T-cell (primary cell): ENCODE results near the gene SMG5. TPM values are rescaled to one million over a fixed set of nuclear protein-coding genes. Genes with fewer than 3 reads are reported as not detected.

Experiments used
- ATAC-seq, 4 experiments: fragments of 200-7000 bp in 3 of 4; fragments of 150-1000 bp in 1 of 4; cut with Tn5 transposase; replicated peaks in 1 of 4; 1 replicate in 3 of 4; 2 replicates in 1 of 4; pipeline ENCODE4 v1.10.0; 2021; ENCODE audit warnings: moderate library complexity in 3 of 4, mild to moderate bottlenecking in 2 of 4, moderate number of reproducible peaks in 1 of 4
- CTCF ChIA-PET, 2 donors: fragments of 300-600 bp; sonication (Branson Sonifier 250); formaldehyde crosslinking; loops; one replicate each; lab custom pipeline; 2022; ENCODE audit warnings: antibody characterized with exemption in 2 of 2; lab: Charles Lee
- POLR2A ChIA-PET, 2 donors: fragments of 300-600 bp; sonication (Branson Sonifier 250); formaldehyde crosslinking; loops; one replicate each; lab custom pipeline; 2022; ENCODE audit warnings: antibody characterized with exemption in 2 of 2; lab: Charles Lee
- DNase-seq, 35 experiments: peaks; one replicate each; pipeline versions ENCODE4 v3.0.0 to v3.0.0-alpha.2; 2013 to 2023
- H3K27ac ChIP-seq: one replicate; pipeline ENCODE4 v1.5.1; 2013; ENCODE audit warnings: low read length
- H3K27me3 ChIP-seq, 2 experiments: replicated peaks in 1 of 2; 1 replicate in 1 of 2; 2 replicates in 1 of 2; pipeline versions ENCODE4 v1.6.1 to v1.7.0; 2013; ENCODE audit warnings: low read length in 1 of 2, mixed read lengths in 1 of 2; ENCODE audit not compliant: control insufficient read depth in 2 of 2, insufficient read depth in 2 of 2; ENCODE audit errors: extremely low read depth in 1 of 2
- H3K36me3 ChIP-seq, 2 donors: 1 replicate in 1 of 2; 2 replicates in 1 of 2; pipeline versions ENCODE4 v1.6.1 to v1.7.0; 2013; ENCODE audit warnings: low read length in 1 of 2; ENCODE audit not compliant: control insufficient read depth in 2 of 2, insufficient read depth in 1 of 2; ENCODE audit errors: extremely low read depth in 1 of 2
- H3K4me1 ChIP-seq, 2 experiments: 1 replicate in 1 of 2; 2 replicates in 1 of 2; pipeline versions ENCODE4 v1.6.1 to v1.7.0; 2013; ENCODE audit warnings: low read length in 2 of 2, mixed read lengths in 1 of 2; ENCODE audit not compliant: insufficient read depth in 2 of 2, control insufficient read depth in 1 of 2; ENCODE audit errors: extremely low read depth in 1 of 2
- H3K4me3 ChIP-seq, 2 donors: 1 replicate in 1 of 2; 2 replicates in 1 of 2; pipeline versions ENCODE4 v1.5.1 to v1.7.0; 2013; ENCODE audit warnings: mild to moderate bottlenecking in 2 of 2, low read length in 1 of 2, moderate library complexity in 1 of 2; ENCODE audit not compliant: control insufficient read depth in 1 of 2; ENCODE audit errors: extremely low read depth in 1 of 2
- H3K9me3 ChIP-seq: 2 replicates; pipeline ENCODE4 v1.7.0; 2013
- H3K27ac Mint-ChIP-seq, 2 donors: one replicate each; pipeline ENCODE4 v1.8.0; 2020 to 2021; ENCODE audit warnings: mild to moderate bottlenecking in 2 of 2, mixed read lengths in 2 of 2
- H3K27me3 Mint-ChIP-seq, 2 donors: one replicate each; pipeline ENCODE4 v1.8.0; 2021 to 2022; ENCODE audit warnings: mixed read lengths in 2 of 2
- H3K36me3 Mint-ChIP-seq: one replicate; pipeline ENCODE4 v1.8.0; 2021; ENCODE audit warnings: mixed read lengths
- H3K4me1 Mint-ChIP-seq, 3 donors: one replicate each; pipeline ENCODE4 v1.8.0; 2020 to 2022; ENCODE audit warnings: mixed read lengths in 3 of 3, mild to moderate bottlenecking in 1 of 3
- H3K4me3 Mint-ChIP-seq, 3 donors: one replicate each; pipeline ENCODE4 v1.8.0; 2020 to 2022; ENCODE audit warnings: mild to moderate bottlenecking in 3 of 3, mixed read lengths in 3 of 3, moderate library complexity in 3 of 3
- H3K9me3 Mint-ChIP-seq, 3 donors: one replicate each; pipeline ENCODE4 v1.8.0; 2020 to 2022; ENCODE audit warnings: mixed read lengths in 3 of 3
- WGBS: methylation state at CpG from one replicate; pipeline ENCODE4 v1.1.5; 2013; ENCODE audit warnings: missing lambda C conversion rate; ENCODE audit not compliant: insufficient coverage; 5-methylcytosine and 5-hydroxymethylcytosine counted together
- total RNA-seq, 35 experiments: library from RNA in 6 of 35; stranded (reverse) in 6 of 35; fragments of 120-200 nt in 1 of 35; gene quantifications; one replicate each; pipeline versions ENCODE4 v1.2.1 to v1.2.4 and lab custom pipeline; 2013 to 2026

SMG5 gene
- total RNA-seq, 5 donors from 2014 or later (not counting 1 experiment from before 2014, with no cell fraction given) = 60.5 to 84.2 (median 81.3) TPM

DNA sequence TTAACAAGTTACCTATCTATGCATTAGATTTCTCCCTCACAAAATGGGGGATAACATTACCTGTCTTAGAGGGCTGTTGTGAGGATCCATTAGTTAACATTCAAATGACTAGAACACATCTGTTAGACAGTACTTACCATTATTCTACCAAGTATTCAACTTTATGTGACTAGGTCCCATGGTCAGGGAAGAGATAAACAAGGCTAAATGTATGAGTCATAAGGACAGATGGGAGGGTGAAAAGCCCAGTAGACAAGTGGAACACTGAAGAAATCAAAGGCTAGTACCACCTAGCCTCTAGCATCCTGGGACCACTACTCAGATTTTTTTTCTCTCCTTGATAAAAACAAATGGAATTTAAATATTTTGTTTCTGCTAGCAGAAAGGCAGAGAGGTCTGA, 25.5 kb upstream of the SMG5 start:
- H3K27ac Mint-ChIP-seq = peak overlapping the region in 1 of 2 donors; percentile 20

DNA sequence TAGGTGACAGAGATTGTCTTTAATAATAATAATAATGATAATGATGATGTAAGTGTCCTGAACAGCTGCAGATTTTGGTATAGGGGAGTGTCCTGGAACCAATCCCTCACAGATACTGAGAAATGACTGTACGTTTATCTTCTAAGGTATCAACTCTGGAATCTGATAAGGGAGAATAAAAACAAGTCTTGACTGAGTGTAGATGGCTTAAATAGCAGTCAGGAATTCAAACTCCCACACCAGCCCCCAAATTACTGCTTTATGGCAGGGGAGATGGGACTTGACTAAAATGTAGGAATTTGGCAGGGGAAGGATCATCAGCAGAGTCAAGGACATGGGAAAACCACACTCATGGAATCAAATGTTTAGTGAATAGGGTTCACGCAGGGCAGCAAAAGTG, 22.6 kb upstream of the SMG5 start:
- Mint-ChIP-seq H3K9me3 (no peaks in the 10 kb centered on the region), H3K4me1 (no peaks in the 10 kb centered on the region), H3K27me3 (no peaks in the 10 kb centered on the region), H3K4me3 (no peak overlapping the region), H3K36me3 (peaks cover 19% of the 10 kb centered on the region), H3K27ac (no peak overlapping the region)
- Histone ChIP-seq H3K9me3 (no peaks in the 10 kb centered on the region), H3K36me3 (peaks cover 3 to 29% of the 10 kb centered on the region in 2 donors), H3K27me3 (no peaks in the 10 kb centered on the region), H3K4me1 (no peaks in the 10 kb centered on the region), H3K27ac (no peak overlapping the region), H3K4me3 (no peak overlapping the region)
- POLR2A ChIA-PET = interaction anchor here in 1 of 2 donors (0.6 kb wide), 1 partner anchor 15 kb away, joined by 3 read pairs; no protein-coding TSS in a partner anchor
- ATAC-seq = no peak
- no peak for DNase-seq
- WGBS = 100% methylated on average over 1 of the region's 2 CpGs
- CTCF ChIA-PET = no interaction called here

More for the DNA sequence above, 25.5 kb upstream of the SMG5 start:
- Histone ChIP-seq H3K27ac (no peak overlapping the region), H3K9me3 (no peaks in the 10 kb centered on the region), H3K36me3 (peaks cover 3 to 53% of the 10 kb centered on the region in 2 donors), H3K4me3 (no peak overlapping the region), H3K27me3 (no peaks in the 10 kb centered on the region), H3K4me1 (no peaks in the 10 kb centered on the region)
- Mint-ChIP-seq H3K4me1 (no peaks in the 10 kb centered on the region), H3K27me3 (no peaks in the 10 kb centered on the region), H3K4me3 (no peak overlapping the region), H3K36me3 (peaks cover 28% of the 10 kb centered on the region), H3K9me3 (no peaks in the 10 kb centered on the region)
- ATAC-seq (no peak), DNase-seq (no peak)
- POLR2A ChIA-PET = no interaction called here
- CTCF ChIA-PET = interaction anchor here in 1 of 2 donors (0.6 to 1.1 kb wide), 2 partner anchors 9 to 12 kb away, joined by 3 read pairs; partner anchors contain the start of gene VHLL

DNA sequence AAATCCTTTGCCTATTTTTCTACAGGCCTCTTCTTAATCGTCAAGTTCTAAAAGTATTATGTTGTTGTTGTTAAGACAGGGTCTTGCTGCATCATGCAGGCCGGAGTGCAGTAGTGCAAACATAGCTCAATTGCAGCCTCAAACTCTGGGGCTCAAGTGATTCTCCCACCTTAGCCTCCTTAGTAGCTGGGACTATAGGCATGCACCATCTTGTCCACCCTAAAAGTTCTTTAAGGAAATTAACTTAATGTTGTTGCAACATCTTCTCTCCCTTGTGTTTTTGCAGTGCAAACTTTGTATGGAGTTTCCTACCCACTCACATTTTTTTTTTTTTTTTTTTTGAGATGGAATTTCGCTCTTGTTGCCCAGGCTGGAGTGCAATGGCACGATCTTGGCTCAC, 20.6 kb upstream of the SMG5 start:
- Mint-ChIP-seq H3K27ac (peak overlapping the region in 1 of 2 donors; percentile 2), H3K4me1 (no peaks in the 10 kb centered on the region), H3K9me3 (no peaks in the 10 kb centered on the region), H3K4me3 (no peak overlapping the region), H3K27me3 (no peaks in the 10 kb centered on the region), H3K36me3 (peaks cover 9% of the 10 kb centered on the region)
- Histone ChIP-seq H3K27ac (no peak overlapping the region), H3K36me3 (peaks cover 3 to 11% of the 10 kb centered on the region in 2 donors), H3K9me3 (no peaks in the 10 kb centered on the region), H3K27me3 (no peaks in the 10 kb centered on the region), H3K4me3 (no peak overlapping the region), H3K4me1 (no peaks in the 10 kb centered on the region)
- ATAC-seq (no peak), DNase-seq (no peak)
- CTCF ChIA-PET = interaction anchor here in 1 of 2 donors (0.6 kb wide), 1 partner anchor 41 kb away, joined by 3 read pairs; no protein-coding TSS in a partner anchor
- no CpG with 5 or more reads among the region's 4 CpGs for WGBS
- POLR2A ChIA-PET = no interaction called here

DNA sequence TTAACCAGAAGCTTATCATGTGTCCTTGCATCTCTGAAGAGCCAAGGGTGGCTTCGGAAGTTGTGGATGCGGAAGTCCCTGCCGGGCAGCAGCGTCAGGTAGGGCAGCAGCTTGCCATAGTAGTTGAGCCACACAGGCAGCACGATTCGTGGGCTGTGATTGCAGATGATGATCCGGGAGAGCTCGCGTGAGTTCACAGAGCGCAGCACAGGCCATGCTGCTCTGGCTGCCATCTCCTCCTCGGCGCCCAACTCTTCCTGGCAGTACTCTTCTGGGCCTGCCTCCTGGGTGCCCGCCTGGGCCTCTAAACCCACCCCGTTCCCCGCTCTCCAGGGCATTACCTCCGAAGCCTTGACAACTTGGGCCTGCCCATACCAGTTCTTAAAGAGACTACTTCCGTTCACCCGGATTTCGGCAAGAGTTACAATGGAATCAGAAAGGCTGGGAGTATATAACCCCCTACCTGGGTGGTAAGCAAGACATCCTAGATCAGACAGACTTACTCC, 16.3 kb upstream of the SMG5 start, which contains the start of gene VHLL:
Gene VHLL, minus strand, starts transcription at position 456 of the 506 bp plus-strand sequence. Its CDS starts 118 bp downstream, at position 338.
- H3K27ac ChIP-seq = no peak within 1 kb of the TSS
- Mint-ChIP-seq H3K4me3 (no peak within 1 kb of the TSS), H3K27ac (no peak within 1 kb of the TSS), H3K9me3 (no peaks in the 10 kb centered on the region), H3K4me1 (peaks cover 14 to 20% (median 19%) of the 10 kb centered on the region in 3 donors), H3K27me3 (no peaks in the 10 kb centered on the region), H3K36me3 (no peaks in the 10 kb centered on the region)
- no peaks in the 10 kb centered on the region for H3K27me3 ChIP-seq
- ChIA-PET POLR2A (interaction anchor here in 1 of 2 donors (0.6 kb wide), 1 partner anchor 18 kb away, joined by 3 read pairs; no protein-coding TSS in a partner anchor), CTCF (interaction anchor here in 1 of 2 donors (0.9 kb wide), 1 partner anchor 9 kb away, joined by 3 read pairs; no protein-coding TSS in a partner anchor)
- H3K4me1 ChIP-seq = peaks cover 8 to 19% of the 10 kb centered on the region in 2 experiments
- H3K36me3 ChIP-seq = peaks cover 0 to under 1% of the 10 kb centered on the region in 2 donors
- H3K4me3 ChIP-seq = no peak within 1 kb of the TSS
- H3K9me3 ChIP-seq = no peaks in the 10 kb centered on the region
- DNase-seq (no peak), ATAC-seq (no peak)
- WGBS = 97% methylated on average over 19 of the region's 19 CpGs

DNA sequence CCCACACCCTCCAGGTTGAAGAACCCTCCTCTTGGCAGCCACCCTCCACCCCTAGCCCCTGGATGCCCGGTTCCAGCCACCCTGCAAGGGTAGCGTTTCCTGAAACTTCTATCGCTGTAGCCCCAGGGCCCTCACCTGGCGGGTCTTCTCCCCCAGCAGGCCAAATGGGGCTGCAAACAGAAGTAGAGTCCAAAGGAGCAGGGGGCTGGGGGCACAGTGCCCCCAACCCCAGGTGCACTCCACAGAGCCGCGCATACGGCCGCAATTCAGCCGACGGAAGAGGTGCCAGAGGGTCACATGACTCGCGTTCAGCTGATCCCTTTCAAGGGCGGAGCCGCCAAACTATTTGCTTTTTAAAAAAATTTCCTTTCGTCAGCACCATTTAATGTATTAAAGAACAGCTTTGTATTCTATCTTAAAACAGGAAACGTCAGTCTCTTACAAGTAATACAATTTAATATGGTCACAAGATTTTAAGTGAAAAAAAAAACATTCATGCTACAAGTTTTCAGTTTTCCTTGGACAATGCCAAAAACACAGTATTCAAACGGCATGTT, 12.8 kb upstream of the SMG5 start, which contains the start of gene GLMP:
Gene GLMP, minus strand, starts transcription at position 289 of the 557 bp plus-strand sequence. Its CDS starts 34 bp downstream, at position 255.
- Mint-ChIP-seq H3K27ac (peak within 1 kb of the TSS; percentile 83 to 88), H3K36me3 (no peaks in the 10 kb centered on the region), H3K4me3 (peak within 1 kb of the TSS; percentile 87 to 90 (median 88)), H3K4me1 (peaks cover 23 to 25% (median 25%) of the 10 kb centered on the region in 3 donors), H3K27me3 (no peaks in the 10 kb centered on the region), H3K9me3 (no peaks in the 10 kb centered on the region)
- POLR2A ChIA-PET = interaction anchor here in 1 of 2 donors (0.7 kb wide), 1 partner anchor 116 kb away, joined by 4 read pairs; no protein-coding TSS in a partner anchor
- H3K4me1 ChIP-seq = peaks cover 8 to 20% of the 10 kb centered on the region in 2 experiments
- CTCF ChIA-PET = interaction anchor here in 1 of 2 donors (0.6 to 1.0 kb wide), 3 partner anchors 12 to 63 kb away, joined by 3 to 4 read pairs (median 3); no protein-coding TSS in a partner anchor
- H3K36me3 ChIP-seq = peaks cover 9 to 22% of the 10 kb centered on the region in 2 donors
- DNase-seq = peak; percentile 22 to 74 (median 53)
- ATAC-seq = peak; percentile 83 to 96 (median 91)
- H3K4me3 ChIP-seq = peak within 1 kb of the TSS; percentile 70 to 95
- no peaks in the 10 kb centered on the region for H3K27me3 ChIP-seq
- no peaks in the 10 kb centered on the region for H3K9me3 ChIP-seq
- WGBS = 4% methylated on average over 7 of the region's 17 CpGs
- no peak within 1 kb of the TSS for H3K27ac ChIP-seq

DNA sequence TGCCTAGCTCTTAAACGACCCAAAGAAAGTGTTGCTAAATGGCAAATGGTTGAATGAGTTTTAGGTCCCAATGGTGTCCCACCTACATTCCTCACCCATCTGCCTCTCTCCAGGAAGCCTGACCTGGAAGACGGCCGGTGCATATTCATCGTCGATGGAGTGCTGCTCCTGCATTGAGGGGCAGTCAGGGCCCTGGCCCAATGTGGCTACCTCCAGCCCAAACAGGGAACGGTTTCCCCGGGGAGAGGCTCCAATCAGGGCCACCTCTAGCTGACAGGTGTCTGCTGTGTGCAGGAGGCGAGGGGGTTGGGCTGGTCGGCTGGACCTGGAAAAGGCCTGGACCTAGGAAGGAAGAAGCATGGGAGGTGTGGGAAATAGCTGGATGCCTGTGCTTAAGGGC, 11.3 kb upstream of the SMG5 start:
- DNase-seq = no peak
- Histone ChIP-seq H3K9me3 (no peaks in the 10 kb centered on the region), H3K36me3 (peaks cover 9 to 24% of the 10 kb centered on the region in 2 donors), H3K27ac (no peak overlapping the region), H3K27me3 (no peaks in the 10 kb centered on the region), H3K4me1 (peaks cover 8 to 20% of the 10 kb centered on the region in 2 experiments), H3K4me3 (no peak overlapping the region)
- ChIA-PET CTCF (no interaction called here), POLR2A (no interaction called here)
- no peaks in the 10 kb centered on the region for H3K9me3 Mint-ChIP-seq
- H3K4me3 Mint-ChIP-seq = peak overlapping the region in 1 of 3 donors; percentile 88
- 100% methylated on average over 4 of the region's 9 CpGs for WGBS
- no peak for ATAC-seq
- H3K36me3 Mint-ChIP-seq = peaks cover 6% of the 10 kb centered on the region
- H3K4me1 Mint-ChIP-seq = peaks cover 23 to 25% (median 25%) of the 10 kb centered on the region in 3 donors
- peak overlapping the region in 1 of 2 donors; percentile 88 for H3K27ac Mint-ChIP-seq
- H3K27me3 Mint-ChIP-seq = no peaks in the 10 kb centered on the region
